ENCODE data around the gene PSMB5.
"Not testable (repeated sequence)": the region's sequence is repeated elsewhere in the genome, so short reads cannot be mapped to it uniquely, and the experiment has no call there.

Gene PSMB5

GRCh38 chr14:23043145-23043544 lies 8.4 kb upstream of the PSMB5 start:
- no peak for DNase-seq

- no peak for DNase-seq
These were observed 7.7 kb upstream of the PSMB5 start, which contains the start of gene PSMB11 for GRCh38 chr14:23042162-23042965. Gene PSMB11, plus strand, starts transcription at chr14:23042212. Its CDS starts 14 bp downstream, at chr14:23042226.

- no peak for DNase-seq
These were observed 7.0 kb upstream of the PSMB5 start for GRCh38 chr14:23041729-23042128.

GRCh38 chr14:23040100-23040499 lies 5.4 kb upstream of the PSMB5 start:
- no peak for DNase-seq

GRCh38 chr14:23035303-23036144 lies 824 bp upstream of the PSMB5 start:
- DNase-seq: no peak

GRCh38 chr14:23033801-23034497 lies 751 bp downstream of the PSMB5 start:
- DNase-seq: no peak

- DNase-seq: no peak
These were observed 1.4 kb downstream of the PSMB5 start for GRCh38 chr14:23033251-23033727.

- DNase-seq: no peak
These were observed 3.8 kb downstream of the PSMB5 start for GRCh38 chr14:23030936-23031335.

- DNase-seq: no peak
These were observed 5.9 kb downstream of the PSMB5 start for GRCh38 chr14:23028799-23029198.

GRCh38 chr14:23025151-23025814 lies 9.4 kb downstream of the PSMB5 start:
- DNase-seq: peak in 2 of 3 experiments; percentile 30 to 72

- DNase-seq: peak in 1 of 3 experiments; percentile 38
These were observed 10.1 kb downstream of the PSMB5 start for GRCh38 chr14:23024612-23025075.

- no peak for DNase-seq
These were observed 10.9 kb downstream of the PSMB5 start for GRCh38 chr14:23023795-23024152.

GRCh38 chr14:23023022-23023794 lies 11.5 kb downstream of the PSMB5 start:
- DNase-seq: no peak

- DNase-seq: no peak
These were observed 12.7 kb downstream of the PSMB5 start for GRCh38 chr14:23021889-23022442.

GRCh38 chr14:23021434-23021833 lies 13.3 kb downstream of the PSMB5 start:
- no peak for DNase-seq

- no peak for DNase-seq
These were observed 14.3 kb downstream of the PSMB5 start for GRCh38 chr14:23020143-23021128.

- DNase-seq: no peak
These were observed 16.6 kb downstream of the PSMB5 start for GRCh38 chr14:23018107-23018506.

- no peak for DNase-seq
These were observed 17.6 kb downstream of the PSMB5 start for GRCh38 chr14:23017091-23017490.

GRCh38 chr14:23015618-23016017 lies 19.1 kb downstream of the PSMB5 start:
- DNase-seq: no peak

- DNase-seq: not testable (repeated sequence)
These were observed 21.0 kb downstream of the PSMB5 start for GRCh38 chr14:23013749-23014054.
